GM18508 (cell line): ENCODE data around the gene CHMP1A.

Experiments
- ATAC-seq: cut with Tn5 transposase; IDR thresholded peaks from one replicate; pipeline ENCODE4 v1.9.1; 2021; ENCODE audit warnings: moderate number of reproducible peaks; ENCODE audit not compliant: insufficient read depth, unreplicated experiment

The CHMP1A gene

DNA sequence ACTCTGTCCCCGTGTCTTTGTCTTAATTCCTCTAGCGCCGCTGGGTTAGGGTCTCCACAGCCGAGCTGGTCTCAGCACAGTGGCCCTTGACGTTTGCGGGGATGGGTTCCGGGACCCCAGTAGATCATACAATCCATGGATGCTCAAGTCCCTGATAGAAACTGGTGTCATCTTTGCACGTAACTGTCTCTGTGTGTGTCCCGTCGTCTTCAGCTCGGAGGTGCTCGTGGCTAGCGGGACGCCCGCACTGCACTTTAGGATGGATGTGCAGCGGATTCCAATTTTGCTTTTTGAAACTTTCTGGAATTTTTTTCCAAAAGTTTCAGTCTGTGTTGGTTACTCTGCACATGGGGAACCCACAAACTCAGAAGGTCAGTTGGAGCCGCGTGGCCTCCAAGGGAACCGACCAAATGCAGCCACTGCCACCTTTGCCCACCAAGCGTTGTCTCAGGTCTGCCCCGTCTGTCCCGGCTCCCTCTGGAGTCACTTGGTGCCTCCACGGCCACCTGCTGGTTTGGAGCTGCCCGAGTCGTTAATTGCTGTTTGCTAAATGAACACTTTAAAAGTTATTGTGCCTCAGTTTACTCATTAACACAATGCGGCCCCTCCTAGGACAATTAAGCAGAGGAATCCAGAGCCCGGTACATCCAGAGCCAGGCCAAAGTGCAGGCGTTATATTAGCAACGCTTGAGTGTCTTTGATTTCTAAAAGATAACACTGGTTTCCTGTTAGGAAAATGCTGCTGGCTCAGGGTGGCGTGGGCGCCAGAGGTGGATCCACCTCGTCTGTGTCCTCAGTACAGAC, 49.4 kb downstream of the CHMP1A start:
- ATAC-seq = no peak

- no peak for ATAC-seq
Observed at GRCh38 chr16:89607453-89607852, 50.1 kb downstream of the CHMP1A start.

- ATAC-seq = no peak
Observed at GRCh38 chr16:89606006-89606405, 51.5 kb downstream of the CHMP1A start.

GRCh38 chr16:89605186-89605970, 52.1 kb downstream of the CHMP1A start:
- no peak for ATAC-seq

DNA sequence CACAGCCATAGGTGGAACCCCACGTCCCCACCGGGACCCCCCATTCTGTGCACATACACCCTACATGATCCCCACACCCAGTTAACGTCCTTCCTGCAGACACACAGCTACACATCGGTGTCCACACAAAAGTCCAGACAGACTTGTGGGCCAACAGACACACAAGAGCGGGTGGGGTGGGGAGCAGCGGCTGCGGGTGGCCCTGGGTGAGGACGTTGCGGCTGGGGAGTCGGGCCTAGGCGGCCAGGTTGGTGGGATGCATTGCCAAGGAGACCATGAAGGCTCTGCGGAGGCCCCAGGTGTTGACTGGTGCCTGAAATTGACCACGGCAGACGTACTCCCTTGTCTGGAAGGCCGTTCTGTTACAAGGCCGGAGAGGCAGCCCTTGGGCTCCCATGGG, 52.7 kb downstream of the CHMP1A start:
- no peak for ATAC-seq

DNA sequence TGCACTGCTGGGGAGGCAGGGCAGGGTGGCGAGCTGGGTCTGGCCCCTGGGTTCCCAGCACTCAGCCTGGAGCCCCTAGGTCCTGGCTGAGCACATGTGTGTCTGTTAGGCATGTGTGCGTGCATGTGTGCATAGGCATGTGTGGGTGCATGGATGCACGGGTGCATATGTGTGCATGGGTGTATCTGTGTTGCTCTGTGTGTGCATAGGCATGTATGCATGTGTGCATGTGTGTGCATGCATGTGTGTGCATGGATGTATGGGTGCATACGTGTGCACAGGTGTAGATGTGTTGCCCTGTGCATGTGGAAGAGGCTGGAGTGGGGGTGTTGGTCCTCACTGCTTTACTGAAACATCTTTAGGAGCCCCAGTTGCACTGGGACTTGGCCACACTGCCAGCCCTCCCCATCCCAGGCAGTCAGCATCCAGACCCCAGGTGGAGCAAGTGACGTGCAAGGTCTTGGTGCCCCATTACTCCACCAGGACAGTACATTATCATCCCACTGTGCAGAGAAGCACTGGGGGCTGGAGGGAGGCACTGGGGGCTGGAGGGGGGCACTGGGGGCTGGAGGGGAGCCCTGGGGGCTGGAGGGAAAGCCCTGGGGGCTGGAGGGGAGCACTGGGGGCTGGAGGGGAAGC, 54.4 kb downstream of the CHMP1A start:
- ATAC-seq = no peak

DNA sequence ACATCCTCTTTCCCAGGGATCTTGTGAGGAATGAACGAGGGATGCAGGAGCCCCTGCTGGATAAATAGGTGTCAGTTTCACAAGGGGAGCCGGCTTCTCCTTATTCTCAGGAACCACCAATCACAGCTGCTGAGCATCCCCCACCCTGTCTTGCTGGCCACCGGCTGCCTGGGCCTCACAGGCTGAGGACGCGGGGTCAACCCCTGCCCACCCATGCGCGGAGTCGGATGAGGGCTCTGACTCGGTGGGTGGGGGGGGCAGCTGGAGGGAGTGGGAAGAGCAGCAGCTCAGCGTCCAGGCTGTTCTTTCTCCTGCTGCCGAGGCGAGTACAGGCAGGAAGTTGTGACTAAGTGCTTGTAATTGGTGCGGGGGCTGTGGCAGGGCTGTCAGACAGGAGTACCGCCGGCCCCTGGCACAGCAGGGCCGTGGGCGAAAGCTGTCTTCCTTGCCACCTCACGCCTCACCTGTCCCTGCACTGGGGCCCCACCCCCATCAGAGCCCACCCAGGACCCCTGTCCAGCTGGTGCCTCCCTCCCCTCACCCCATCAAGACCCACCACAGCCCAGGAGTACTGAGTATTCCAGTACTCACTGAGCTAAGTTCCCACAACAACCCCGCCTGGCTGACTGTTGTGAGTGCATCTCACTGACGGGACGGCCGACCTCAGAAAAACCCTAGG, 55.1 kb downstream of the CHMP1A start:
- ATAC-seq = no peak

- ATAC-seq = no peak
Observed at GRCh38 chr16:89601906-89602272, 55.6 kb downstream of the CHMP1A start.

DNA sequence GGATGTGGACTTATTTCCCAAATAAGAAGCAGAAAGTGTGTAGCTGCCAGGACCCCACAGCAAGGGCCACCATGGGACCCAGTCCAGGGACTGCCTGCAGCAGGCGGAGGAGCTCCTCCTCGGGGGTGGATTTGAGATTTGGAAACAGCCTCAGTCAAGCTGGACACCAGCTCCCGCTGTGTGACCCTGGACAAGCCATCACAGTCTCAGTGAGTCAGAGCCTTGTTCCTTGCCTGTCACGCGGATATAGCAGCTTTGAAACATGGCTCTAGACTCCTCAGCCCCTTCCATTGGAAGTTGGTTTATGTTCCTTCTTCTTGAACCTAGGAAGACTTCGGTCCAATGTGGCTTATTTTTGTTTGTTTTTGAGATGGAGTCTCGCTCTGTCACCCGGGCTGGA, 56.6 kb downstream of the CHMP1A start:
- no peak for ATAC-seq

DNA sequence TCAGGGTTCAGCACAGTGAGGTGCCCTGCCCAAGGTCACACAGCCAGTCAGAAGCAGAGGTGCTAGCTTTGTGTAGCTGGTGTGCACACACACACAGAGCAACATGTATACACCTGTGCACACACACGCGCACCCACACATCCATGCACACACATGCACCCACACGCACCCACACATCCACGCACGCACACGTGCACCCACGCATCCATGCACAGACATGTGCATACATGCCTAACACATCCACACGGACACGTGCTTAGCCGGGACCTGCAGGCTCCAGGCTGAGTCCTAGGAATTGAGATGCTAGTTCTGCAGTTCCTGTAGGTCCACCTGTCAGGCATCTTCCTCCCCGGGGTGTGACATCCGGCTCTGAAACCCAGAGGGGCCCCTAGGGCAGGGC, 57.1 kb downstream of the CHMP1A start:
- ATAC-seq = no peak

DNA sequence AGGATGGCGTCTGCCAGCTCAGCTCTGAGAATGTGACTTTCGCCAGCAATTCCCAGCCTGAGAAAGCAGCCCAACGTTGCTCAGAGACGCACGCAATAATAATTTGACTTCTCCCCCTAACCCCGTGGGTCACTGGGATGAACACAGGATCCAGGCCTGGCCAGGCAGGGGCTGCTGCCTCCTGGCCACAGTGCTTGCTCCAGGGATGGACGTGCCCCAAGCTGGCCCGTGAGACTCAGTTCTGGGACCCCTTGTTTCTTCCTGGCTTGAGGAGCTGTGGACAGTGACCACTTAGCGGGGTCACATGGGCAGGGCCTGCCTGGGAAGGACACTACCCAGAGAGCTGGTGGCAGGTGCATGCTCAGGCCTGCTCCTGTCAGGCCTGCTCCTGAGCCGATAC, 57.6 kb downstream of the CHMP1A start:
- ATAC-seq = no peak

GRCh38 chr16:89599451-89599858, 58.1 kb downstream of the CHMP1A start:
- ATAC-seq = no peak

- no peak for ATAC-seq
Observed at GRCh38 chr16:89598199-89598598, 59.3 kb downstream of the CHMP1A start.

DNA sequence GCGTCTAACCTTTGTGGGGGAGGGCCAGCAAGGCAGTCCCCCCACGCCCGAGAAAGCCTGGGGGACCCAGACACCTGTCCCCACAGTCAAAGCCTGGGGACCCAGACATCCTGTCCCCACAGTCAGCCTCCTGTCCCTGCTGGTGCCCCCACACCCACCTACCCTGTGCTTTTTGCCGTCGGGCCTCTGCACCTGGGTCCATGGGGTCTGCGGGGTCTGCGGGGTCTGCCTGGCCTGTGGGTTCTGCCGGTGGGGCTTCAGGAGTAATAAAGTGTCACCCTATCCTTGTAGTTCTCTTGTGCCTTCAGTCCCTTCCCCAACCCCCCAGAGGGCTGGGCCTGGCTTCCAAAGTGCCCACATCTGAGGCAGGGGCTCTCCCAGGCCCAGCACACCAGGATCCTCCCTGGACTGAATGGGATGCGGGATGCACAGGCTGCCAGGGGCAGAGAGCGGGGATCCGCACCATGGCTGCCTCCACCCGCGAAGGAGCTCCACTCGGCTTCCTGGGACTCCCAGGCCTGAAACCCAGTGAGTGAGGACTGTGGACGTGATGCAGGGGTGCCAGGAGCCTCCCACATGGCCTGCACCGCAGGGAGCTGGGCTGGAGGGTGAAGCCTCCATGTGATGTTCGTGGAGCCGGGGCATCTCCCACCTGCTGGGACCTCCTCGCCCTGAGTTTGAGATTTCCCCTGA, 60.4 kb downstream of the CHMP1A start:
- no peak for ATAC-seq

DNA sequence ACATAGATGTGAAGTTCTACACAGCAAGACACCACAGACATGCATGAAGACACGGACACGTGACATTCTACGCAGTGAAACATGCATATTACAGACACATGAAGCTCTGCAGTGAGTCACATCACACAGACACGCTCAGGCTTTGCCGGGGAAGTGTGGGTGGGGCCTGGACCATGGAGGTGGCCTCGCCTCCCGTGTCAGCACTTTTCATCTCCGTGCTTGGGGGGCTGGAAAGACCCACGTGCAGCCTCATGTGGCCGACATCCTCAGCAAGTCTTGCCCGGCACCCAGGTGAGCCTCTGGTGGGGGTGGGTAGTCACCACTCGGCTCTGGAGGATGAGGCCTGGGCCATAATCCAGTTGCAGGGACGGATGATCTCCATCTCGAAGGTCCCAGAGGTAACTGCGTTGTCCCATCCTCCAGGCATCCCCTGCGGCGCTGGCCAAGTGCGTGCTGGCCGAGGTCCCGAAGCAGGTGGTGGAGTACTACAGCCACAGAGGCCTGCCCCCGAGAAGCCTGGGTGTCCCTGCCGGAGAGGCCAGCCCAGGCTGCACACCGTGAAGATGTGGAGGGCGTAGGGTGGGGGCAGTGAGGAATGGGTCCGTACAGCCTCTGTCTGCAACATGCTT, 61.3 kb downstream of the CHMP1A start:
- no peak for ATAC-seq

DNA sequence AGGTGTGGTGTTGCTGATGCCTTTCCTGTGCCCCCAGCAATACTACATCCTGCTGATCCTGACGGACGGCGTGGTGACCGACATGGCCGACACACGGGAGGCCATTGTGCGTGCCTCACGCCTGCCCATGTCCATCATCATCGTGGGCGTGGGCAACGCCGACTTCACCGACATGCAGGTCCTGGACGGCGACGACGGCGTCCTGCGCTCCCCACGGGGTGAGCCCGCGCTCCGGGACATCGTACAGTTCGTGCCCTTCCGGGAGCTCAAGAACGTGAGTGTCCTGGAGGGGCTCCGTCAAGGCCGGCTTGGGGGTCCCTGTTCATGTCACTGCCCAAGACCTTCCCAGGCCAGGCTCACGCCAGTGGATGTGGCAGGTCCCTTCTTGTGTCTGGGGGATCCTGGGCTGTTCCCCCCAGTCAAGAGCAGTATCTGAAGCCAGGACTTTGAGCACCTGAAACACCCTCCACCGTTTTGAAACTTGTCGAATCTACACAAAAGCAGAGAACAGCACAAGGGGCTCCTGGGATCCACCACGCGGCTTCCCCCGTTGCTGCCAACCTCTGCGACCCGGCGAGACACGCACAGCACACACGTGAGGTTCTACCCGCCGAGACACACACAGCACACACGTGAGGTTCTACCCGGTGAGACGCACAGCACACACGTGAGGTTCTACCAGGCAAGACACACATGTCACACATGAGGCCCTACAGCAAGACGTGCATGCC, 62.0 kb downstream of the CHMP1A start:
- ATAC-seq = no peak
